Measurements from ENCODE around the gene ACTN4. TPM values are rescaled to one million over a fixed set of nuclear protein-coding genes. Genes with fewer than 3 reads are reported as not detected.

Gene ACTN4
- total and polyA plus RNA-seq, 3 experiments from 2014 or later, result 31.9 to 314 (median 295) TPM

DNA sequence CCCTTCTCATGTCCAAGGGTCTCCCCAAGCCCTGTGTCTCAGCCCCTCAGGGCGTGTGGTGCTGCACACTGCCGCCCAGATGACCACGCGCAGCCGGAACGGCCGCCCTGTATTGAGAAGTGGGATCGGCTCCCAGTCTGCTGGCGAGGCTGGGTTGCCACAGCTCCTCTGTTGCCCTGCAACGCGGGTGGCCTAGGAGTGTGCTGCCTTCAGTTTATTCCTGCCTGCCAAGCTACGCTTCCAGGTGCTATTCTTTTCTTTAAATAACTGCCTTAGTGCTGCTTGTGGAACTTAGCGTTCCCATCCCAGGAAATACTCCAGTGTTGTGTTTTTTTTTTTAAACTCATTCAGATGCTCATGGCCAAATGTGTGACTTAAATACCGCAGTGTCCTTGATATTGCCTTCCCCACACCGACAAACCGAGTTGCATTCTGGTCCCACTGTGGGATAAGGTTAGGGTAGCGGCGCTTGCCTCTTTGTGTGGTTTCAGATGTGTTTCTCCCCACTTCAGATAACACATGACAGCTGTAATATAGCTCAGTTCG, 16.6 kb downstream of the ACTN4 start:
- CTCF ChIA-PET, result interaction anchor here (0.9 kb wide), 2 partner anchors 17 to 266 kb away, joined by 3 read pairs; no protein-coding TSS in a partner anchor

DNA sequence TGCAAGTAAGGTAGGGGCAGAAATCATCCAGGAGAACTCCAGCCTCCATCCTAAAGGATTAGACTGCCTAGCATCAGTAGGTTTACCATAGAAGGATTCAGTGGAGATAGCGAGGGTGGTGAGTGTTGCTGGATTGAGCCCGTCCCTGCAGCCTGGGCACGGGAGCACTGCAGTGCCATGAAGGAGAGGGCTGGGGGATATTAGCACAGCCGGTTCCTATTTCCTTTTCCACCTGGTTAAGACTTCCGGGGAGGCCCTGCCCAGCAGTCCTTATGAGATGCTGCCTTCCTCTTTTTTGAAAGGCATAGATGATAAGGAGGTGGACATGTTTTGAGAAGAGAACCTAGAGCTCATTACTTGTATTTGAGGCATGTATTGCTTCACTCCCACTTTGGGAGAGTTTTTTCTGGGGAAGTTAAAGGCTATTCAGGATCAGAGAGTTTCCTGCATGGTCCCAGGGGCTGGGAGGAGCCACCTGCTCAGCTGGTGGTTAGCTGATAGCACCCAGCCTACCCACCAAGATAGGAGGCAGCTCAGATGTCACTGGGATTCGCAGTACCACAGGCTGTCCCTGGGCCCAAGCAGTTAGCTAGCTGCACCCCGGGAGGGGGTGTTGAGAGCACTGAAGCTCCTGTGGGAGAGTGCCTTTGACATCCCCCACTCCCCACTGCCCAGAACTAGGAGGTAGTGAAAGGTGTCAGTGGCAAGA, 17.2 kb downstream of the ACTN4 start:
- H3K4me3 ChIP-seq (ENCODE audit: low read length), result no peak overlapping the region
- H3K9me3 ChIP-seq (ENCODE audit: low read length), result no peaks in the 10 kb centered on the region
- H3K27ac Mint-ChIP-seq, result peak overlapping the region; percentile 54 to 87 (median 79)
- H3K4me1 Mint-ChIP-seq, result peaks cover 79 to 96% (median 87%) of the 10 kb centered on the region in 3 donors
- ChIA-PET POLR2A (interaction anchor here (0.8 kb wide), 1 partner anchor 17 kb away, joined by 5 read pairs; no protein-coding TSS in a partner anchor), CTCF (interaction anchor here (0.9 kb wide), 1 partner anchor 265 kb away, joined by 3 read pairs; no protein-coding TSS in a partner anchor)
- no peak for DNase-seq
- H3K9me3 Mint-ChIP-seq, result no peaks in the 10 kb centered on the region
- peaks cover 83% of the 10 kb centered on the region for H3K4me1 ChIP-seq (ENCODE audit: insufficient read depth, low read length)
- H3K36me3 Mint-ChIP-seq, result peaks cover 3 to 30% (median 5%) of the 10 kb centered on the region in 3 donors
- H3K27me3 Mint-ChIP-seq, result no peaks in the 10 kb centered on the region
- H3K27me3 ChIP-seq (ENCODE audit: insufficient read depth, low read length, poor library complexity, severe bottlenecking), result no peaks in the 10 kb centered on the region
- H3K27ac ChIP-seq (ENCODE audit: low read depth, low read length), result peak overlapping the region; percentile 21
- H3K4me3 Mint-ChIP-seq, result peak overlapping the region; percentile 53 to 86 (median 63)
- H3K36me3 ChIP-seq (ENCODE audit: insufficient read depth, low read length), result no peaks in the 10 kb centered on the region

More for the DNA sequence above, 16.6 kb downstream of the ACTN4 start:
- Histone ChIP-seq H3K9me3 (ENCODE audit: low read length) (no peaks in the 10 kb centered on the region), H3K27me3 (ENCODE audit: insufficient read depth, low read length, poor library complexity, severe bottlenecking) (no peaks in the 10 kb centered on the region), H3K36me3 (ENCODE audit: insufficient read depth, low read length) (no peaks in the 10 kb centered on the region), H3K4me3 (ENCODE audit: low read length) (no peak overlapping the region), H3K4me1 (ENCODE audit: insufficient read depth, low read length) (peaks cover 83% of the 10 kb centered on the region), H3K27ac (ENCODE audit: low read depth, low read length) (peak overlapping the region; percentile 21)
- H3K4me1 Mint-ChIP-seq, result peaks cover 79 to 96% (median 87%) of the 10 kb centered on the region in 3 donors
- peak overlapping the region; percentile 54 to 87 (median 82) for H3K27ac Mint-ChIP-seq
- H3K4me3 Mint-ChIP-seq, result peak overlapping the region; percentile 53 to 86 (median 63)
- H3K9me3 Mint-ChIP-seq, result no peaks in the 10 kb centered on the region
- DNase-seq, result peak in 2 of 5 donors; percentile 41 to 57
- no peaks in the 10 kb centered on the region for H3K27me3 Mint-ChIP-seq
- POLR2A ChIA-PET, result interaction anchor here (0.8 kb wide), 1 partner anchor 17 kb away, joined by 5 read pairs; no protein-coding TSS in a partner anchor
- peaks cover 3 to 29% (median 5%) of the 10 kb centered on the region in 3 donors for H3K36me3 Mint-ChIP-seq

DNA sequence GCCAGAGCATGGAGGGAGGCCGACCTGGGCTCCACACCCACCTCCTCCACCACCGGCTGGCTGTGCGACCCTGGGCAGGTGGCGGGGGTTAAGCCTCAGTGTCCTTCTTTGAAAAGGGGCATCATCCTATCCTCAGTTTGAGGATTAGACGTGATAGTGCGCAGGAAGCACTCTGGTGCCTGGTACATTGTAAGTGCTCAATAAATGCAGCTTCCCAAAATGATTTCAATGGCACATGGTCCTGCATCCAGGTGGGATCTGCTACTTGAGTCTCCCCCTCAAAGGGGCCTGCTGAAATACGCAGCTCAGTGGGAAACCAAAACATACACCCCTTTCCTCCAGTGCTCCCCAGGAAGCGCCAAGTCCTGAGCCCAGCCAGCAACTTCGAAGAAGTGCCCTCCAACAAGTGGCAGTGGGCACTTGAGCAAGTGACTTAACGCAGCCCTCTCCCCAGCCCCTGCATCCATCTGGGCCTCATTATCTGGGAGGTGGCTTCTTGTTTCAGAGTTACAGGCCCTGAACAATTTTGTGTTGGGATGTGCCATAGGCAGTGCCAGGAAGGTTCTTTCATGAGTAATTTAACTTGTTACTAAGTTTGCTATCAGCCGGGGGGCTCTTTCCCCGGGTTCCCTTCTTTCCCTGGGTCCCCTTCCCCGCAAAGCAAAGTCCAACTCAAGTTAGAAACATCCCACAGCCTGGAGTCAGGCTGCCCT, 17.9 kb downstream of the ACTN4 start:
- DNase-seq, result no peak
- no peaks in the 10 kb centered on the region for H3K9me3 ChIP-seq (ENCODE audit: low read length)
- H3K27ac Mint-ChIP-seq, result peak overlapping the region in 6 of 8 donors; percentile 15 to 73 (median 36)
- H3K27ac ChIP-seq (ENCODE audit: low read depth, low read length), result peak overlapping the region; percentile 22
- POLR2A ChIA-PET, result no interaction called here
- H3K27me3 Mint-ChIP-seq, result no peaks in the 10 kb centered on the region
- no peaks in the 10 kb centered on the region for H3K9me3 Mint-ChIP-seq
- H3K36me3 Mint-ChIP-seq, result peaks cover 3 to 30% (median 5%) of the 10 kb centered on the region in 3 donors
- CTCF ChIA-PET, result interaction anchor here (1.5 kb wide), 1 partner anchor 264 kb away, joined by 3 read pairs; no protein-coding TSS in a partner anchor
- no peaks in the 10 kb centered on the region for H3K27me3 ChIP-seq (ENCODE audit: insufficient read depth, low read length, poor library complexity, severe bottlenecking)
- H3K4me1 Mint-ChIP-seq, result peaks cover 82 to 96% (median 88%) of the 10 kb centered on the region in 3 donors
- no peak overlapping the region for H3K4me3 ChIP-seq (ENCODE audit: low read length)
- no peaks in the 10 kb centered on the region for H3K36me3 ChIP-seq (ENCODE audit: insufficient read depth, low read length)
- peak overlapping the region in 2 of 7 donors; percentile 44 to 60 for H3K4me3 Mint-ChIP-seq
- H3K4me1 ChIP-seq (ENCODE audit: insufficient read depth, low read length), result peaks cover 88% of the 10 kb centered on the region

DNA sequence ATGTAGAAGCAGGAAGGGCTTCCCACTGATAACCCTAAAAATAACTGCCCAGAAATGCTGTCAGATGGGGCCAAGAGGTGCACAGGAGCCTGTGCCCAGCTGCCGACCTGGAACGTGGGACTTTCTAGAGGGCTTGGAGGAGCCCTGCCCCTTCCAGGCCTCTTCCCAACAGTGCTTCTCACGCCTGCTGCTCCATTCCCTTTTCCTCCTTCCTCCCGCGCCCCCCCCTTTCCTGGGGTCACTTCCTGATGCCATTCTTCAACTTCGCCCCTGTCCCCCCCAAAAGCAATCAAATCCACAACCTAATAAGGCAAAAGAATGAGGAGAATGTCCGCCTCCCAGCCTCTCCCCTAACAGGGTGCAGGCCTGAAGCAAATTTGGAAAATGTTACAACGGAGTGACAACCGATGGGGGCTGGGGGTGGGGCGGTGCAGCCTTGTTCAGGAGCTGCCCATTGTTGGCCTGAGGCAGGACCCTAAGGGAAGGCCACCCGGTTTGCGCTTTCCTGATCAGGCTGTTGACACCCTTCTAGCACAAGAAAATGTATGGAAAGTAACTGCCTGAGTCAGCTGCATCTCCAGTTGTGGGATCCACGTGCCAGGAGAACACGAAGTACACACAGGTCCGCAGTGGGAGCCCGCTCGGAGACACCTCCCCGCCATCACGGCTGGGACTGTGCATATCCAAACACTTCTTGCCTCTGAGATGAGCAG, 18.7 kb downstream of the ACTN4 start:
- peak overlapping the region; percentile 17 to 97 (median 58) for H3K27ac Mint-ChIP-seq
- POLR2A ChIA-PET, result no interaction called here

DNA sequence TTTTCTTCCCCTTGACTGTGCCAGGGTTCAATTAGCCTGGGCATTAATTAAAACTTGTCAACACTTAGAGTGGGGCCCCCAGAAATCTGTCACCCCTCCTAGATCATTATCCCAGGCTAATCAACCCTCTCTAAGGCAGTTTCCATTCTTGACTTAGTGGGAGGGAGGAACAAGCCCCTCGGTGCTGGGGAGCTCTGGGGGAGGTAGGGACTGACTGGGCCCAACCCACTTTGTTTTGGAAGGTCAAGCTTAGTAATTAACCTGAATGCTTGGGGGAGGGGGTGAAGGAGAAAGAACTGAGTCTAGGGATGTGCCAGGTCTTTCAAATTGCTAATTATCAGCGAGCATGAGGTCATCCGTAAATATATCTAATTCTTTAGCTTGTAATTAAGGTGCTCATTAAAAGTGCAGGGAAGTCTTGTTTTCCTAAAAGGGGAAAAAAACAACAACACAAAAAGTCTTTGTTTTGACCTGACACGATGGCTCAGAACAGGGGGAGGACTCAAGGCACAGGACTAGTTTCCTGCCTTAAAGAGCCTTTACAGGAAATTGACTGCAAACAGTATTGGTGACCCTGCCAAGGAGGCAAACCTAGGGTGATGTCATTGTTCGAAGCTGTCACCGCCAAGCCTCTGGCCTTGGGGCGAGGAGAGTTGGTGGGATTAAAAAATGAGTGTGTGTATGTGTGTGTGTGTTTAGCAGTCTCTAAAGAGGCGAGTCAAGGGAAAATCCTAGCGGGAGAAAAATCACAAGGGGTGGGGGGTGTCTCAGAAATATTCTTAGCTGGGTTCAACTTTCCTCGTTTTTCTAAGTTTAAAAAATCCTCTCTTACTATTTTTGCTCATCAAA, 19.4 kb downstream of the ACTN4 start:
- no peaks in the 10 kb centered on the region for H3K9me3 Mint-ChIP-seq
- H3K36me3 Mint-ChIP-seq, result peaks cover 3 to 22% (median 7%) of the 10 kb centered on the region in 3 donors
- peak overlapping the region; percentile 26 to 87 (median 80) for H3K4me3 Mint-ChIP-seq
- peaks cover 86 to 99% (median 93%) of the 10 kb centered on the region in 3 donors for H3K4me1 Mint-ChIP-seq
- Histone ChIP-seq H3K4me3 (ENCODE audit: low read length) (no peak overlapping the region), H3K27me3 (ENCODE audit: insufficient read depth, low read length, poor library complexity, severe bottlenecking) (no peaks in the 10 kb centered on the region), H3K27ac (ENCODE audit: low read depth, low read length) (peak overlapping the region; percentile 14), H3K36me3 (ENCODE audit: insufficient read depth, low read length) (no peaks in the 10 kb centered on the region), H3K9me3 (ENCODE audit: low read length) (no peaks in the 10 kb centered on the region), H3K4me1 (ENCODE audit: insufficient read depth, low read length) (peaks cover 89% of the 10 kb centered on the region)
- ChIA-PET CTCF (interaction anchor here (0.9 to 1.5 kb wide), 4 partner anchors 10 to 264 kb away, joined by 3 read pairs; partner anchors contain the start of genes MRPS12 and SARS2), POLR2A (no interaction called here)
- peak overlapping the region; percentile 73 to 98 (median 94) for H3K27ac Mint-ChIP-seq
- no peaks in the 10 kb centered on the region for H3K27me3 Mint-ChIP-seq
- DNase-seq, result peak in 2 of 5 donors; percentile 42 to 64

More for the DNA sequence above, 18.7 kb downstream of the ACTN4 start:
- CTCF ChIA-PET, result interaction anchor here (1.5 kb wide), 1 partner anchor 263 kb away, joined by 3 read pairs; no protein-coding TSS in a partner anchor
- peak overlapping the region; percentile 14 for H3K27ac ChIP-seq (ENCODE audit: low read depth, low read length)
- Mint-ChIP-seq H3K36me3 (peaks cover 3 to 24% (median 5%) of the 10 kb centered on the region in 3 donors), H3K27me3 (no peaks in the 10 kb centered on the region), H3K9me3 (no peaks in the 10 kb centered on the region), H3K4me1 (peaks cover 81 to 97% (median 87%) of the 10 kb centered on the region in 3 donors), H3K4me3 (peak overlapping the region in 4 of 7 donors; percentile 7 to 68 (median 52))
- H3K9me3 ChIP-seq (ENCODE audit: low read length), result no peaks in the 10 kb centered on the region
- no peak overlapping the region for H3K4me3 ChIP-seq (ENCODE audit: low read length)
- DNase-seq, result no peak
- peaks cover 92% of the 10 kb centered on the region for H3K4me1 ChIP-seq (ENCODE audit: insufficient read depth, low read length)
- H3K27me3 ChIP-seq (ENCODE audit: insufficient read depth, low read length, poor library complexity, severe bottlenecking), result no peaks in the 10 kb centered on the region
- H3K36me3 ChIP-seq (ENCODE audit: insufficient read depth, low read length), result no peaks in the 10 kb centered on the region

DNA sequence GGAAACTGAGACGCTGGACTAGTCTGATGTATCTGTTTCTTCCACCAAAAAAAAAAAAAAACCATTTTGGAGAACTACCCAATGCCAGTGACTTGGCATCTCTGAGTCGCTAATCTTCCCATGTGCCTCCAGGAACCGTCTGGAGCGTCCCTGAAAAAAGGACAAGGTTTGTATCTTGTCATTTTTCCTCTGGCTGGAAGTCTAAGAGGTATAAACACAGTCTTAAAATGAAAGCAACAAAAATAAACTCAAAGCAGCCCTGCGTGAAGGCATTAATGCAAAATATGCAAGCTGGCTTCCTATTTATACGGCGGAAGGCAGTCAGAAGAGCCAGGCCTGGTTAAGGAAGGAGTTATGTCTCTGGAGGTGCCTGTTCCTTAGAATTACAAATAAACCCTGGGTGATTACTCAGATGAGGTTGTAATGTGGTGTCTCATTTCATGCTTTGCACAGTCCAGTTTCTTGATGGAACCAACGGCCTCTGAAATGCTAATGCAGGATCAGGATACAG, 20.3 kb downstream of the ACTN4 start:
- Histone ChIP-seq H3K27me3 (ENCODE audit: insufficient read depth, low read length, poor library complexity, severe bottlenecking) (no peaks in the 10 kb centered on the region), H3K27ac (ENCODE audit: low read depth, low read length) (no peak overlapping the region), H3K36me3 (ENCODE audit: insufficient read depth, low read length) (no peaks in the 10 kb centered on the region), H3K4me3 (ENCODE audit: low read length) (no peak overlapping the region), H3K4me1 (ENCODE audit: insufficient read depth, low read length) (peaks cover 82% of the 10 kb centered on the region), H3K9me3 (ENCODE audit: low read length) (no peaks in the 10 kb centered on the region)
- H3K4me3 Mint-ChIP-seq, result peak overlapping the region in 3 of 7 donors; percentile 29 to 90 (median 87)
- peak overlapping the region in 7 of 8 donors; percentile 27 to 97 (median 80) for H3K27ac Mint-ChIP-seq
- peaks cover 83 to 92% (median 86%) of the 10 kb centered on the region in 3 donors for H3K4me1 Mint-ChIP-seq
- POLR2A ChIA-PET, result interaction anchor here (0.9 kb wide), 1 partner anchor 34 kb away, joined by 12 read pairs; no protein-coding TSS in a partner anchor
- CTCF ChIA-PET, result interaction anchor here (0.9 to 1.1 kb wide), 3 partner anchors 11 to 263 kb away, joined by 3 read pairs; partner anchors contain the start of genes MRPS12 and SARS2
- no peak for DNase-seq
- no peaks in the 10 kb centered on the region for H3K27me3 Mint-ChIP-seq
- peaks cover 3 to 18% (median 9%) of the 10 kb centered on the region in 3 donors for H3K36me3 Mint-ChIP-seq
- no peaks in the 10 kb centered on the region for H3K9me3 Mint-ChIP-seq

Measured in CD8-positive, alpha-beta memory T cell (primary cell).